ENCODE measurements around the gene NNAT. TPM values are rescaled to one million over a fixed set of nuclear protein-coding genes. Genes with fewer than 3 reads are reported as not detected.

Gene NNAT
- polyA plus RNA-seq, 1 donor from 2014 or later: 996 TPM

DNA sequence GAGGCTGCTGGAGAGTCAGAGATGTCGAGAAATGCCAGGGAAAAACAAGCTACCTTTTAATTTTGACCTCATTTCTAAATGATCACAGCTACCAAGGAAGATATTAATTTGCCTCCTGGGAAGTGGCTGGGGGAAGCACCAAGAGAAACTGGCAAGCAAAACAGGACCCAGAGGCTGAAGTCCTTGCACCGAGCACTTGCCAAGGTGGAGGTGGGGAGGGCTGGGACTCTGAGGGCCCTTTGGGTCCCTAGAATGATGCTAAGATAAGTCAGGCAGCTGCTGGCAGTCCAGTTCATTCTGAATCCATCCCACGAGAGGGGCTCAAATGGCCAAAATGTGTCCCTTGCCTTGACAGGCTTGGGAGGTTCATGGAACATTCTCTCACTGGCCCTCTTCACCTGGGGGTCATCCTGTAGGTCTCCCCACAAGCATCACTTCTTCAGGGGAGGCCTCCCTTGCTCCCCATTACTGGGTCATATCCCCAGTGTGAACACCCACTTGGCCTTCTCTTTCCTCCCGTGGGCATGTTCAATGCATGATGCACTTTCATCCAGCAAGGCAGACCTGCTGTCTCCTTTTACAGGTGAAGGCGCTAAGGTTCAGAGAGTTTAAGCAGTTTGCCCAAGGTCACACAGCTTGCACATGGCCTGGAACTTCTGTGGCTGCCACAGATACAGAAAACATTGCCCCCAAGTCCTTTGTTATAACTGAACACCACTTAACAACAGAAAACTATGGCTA, 45.7 kb downstream of the NNAT start:
- TF ChIP-seq, protein P1, sequence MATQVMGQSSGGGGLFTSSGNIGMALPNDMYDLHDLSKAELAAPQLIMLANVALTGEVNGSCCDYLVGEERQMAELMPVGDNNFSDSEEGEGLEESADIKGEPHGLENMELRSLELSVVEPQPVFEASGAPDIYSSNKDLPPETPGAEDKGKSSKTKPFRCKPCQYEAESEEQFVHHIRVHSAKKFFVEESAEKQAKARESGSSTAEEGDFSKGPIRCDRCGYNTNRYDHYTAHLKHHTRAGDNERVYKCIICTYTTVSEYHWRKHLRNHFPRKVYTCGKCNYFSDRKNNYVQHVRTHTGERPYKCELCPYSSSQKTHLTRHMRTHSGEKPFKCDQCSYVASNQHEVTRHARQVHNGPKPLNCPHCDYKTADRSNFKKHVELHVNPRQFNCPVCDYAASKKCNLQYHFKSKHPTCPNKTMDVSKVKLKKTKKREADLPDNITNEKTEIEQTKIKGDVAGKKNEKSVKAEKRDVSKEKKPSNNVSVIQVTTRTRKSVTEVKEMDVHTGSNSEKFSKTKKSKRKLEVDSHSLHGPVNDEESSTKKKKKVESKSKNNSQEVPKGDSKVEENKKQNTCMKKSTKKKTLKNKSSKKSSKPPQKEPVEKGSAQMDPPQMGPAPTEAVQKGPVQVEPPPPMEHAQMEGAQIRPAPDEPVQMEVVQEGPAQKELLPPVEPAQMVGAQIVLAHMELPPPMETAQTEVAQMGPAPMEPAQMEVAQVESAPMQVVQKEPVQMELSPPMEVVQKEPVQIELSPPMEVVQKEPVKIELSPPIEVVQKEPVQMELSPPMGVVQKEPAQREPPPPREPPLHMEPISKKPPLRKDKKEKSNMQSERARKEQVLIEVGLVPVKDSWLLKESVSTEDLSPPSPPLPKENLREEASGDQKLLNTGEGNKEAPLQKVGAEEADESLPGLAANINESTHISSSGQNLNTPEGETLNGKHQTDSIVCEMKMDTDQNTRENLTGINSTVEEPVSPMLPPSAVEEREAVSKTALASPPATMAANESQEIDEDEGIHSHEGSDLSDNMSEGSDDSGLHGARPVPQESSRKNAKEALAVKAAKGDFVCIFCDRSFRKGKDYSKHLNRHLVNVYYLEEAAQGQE (IDR thresholded peaks at IDR 0.05; ENCODE audit: borderline replicate concordance): no peak
- Histone ChIP-seq H3K79me2 (replicated peaks; ENCODE audit: insufficient read depth, low read length) (no peaks in the 10 kb centered on the region), H3K27me3 (ENCODE audit: insufficient read depth, low read depth, low read length) (no peaks in the 10 kb centered on the region), H3F3A (ENCODE audit: insufficient read depth, low read length, poor library complexity, severe bottlenecking) (no peaks in the 10 kb centered on the region), H4K20me1 (ENCODE audit: insufficient read depth) (no peaks in the 10 kb centered on the region), H3K4me2 (ENCODE audit: low read length) (peak overlapping the region; percentile 27), H3K27ac (ENCODE audit: low read length) (no peak overlapping the region), H3K9ac (ENCODE audit: low read length) (no peak overlapping the region), H3K9me2 (ENCODE audit: insufficient read depth, low read length) (no peaks in the 10 kb centered on the region), H2AFZ (ENCODE audit: low read depth, low read length) (no peak overlapping the region), H3K36me3 (ENCODE audit: insufficient read depth, low read length) (no peaks in the 10 kb centered on the region), H3K4me3 (ENCODE audit: low read length) (no peak overlapping the region), H3K9me3 (ENCODE audit: low read length) (no peaks in the 10 kb centered on the region)

DNA sequence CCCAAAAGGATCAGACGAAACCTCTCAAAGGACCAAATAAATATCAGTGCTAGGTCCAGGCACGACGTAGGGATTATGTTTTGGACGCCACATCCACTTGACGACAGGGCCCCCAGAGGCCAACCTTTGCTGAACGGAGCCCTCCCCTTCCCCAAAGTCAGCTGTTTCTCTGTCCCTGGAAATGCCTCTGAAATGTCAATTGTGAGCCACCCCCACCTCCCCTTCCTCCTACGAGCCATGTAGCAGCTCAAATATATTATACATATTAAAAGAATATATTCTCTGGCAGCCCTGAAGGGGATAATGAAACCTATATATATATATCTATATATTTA, 46.2 kb downstream of the NNAT start:
- peak overlapping the region; percentile 27 for H3K4me2 ChIP-seq (ENCODE audit: low read length)
- H3K79me2 ChIP-seq (replicated peaks; ENCODE audit: insufficient read depth, low read length): no peaks in the 10 kb centered on the region
- H2AFZ ChIP-seq (ENCODE audit: low read depth, low read length): peak overlapping the region; percentile 65
- H3K27me3 ChIP-seq (ENCODE audit: insufficient read depth, low read depth, low read length): no peaks in the 10 kb centered on the region
- no peaks in the 10 kb centered on the region for H3K9me3 ChIP-seq (ENCODE audit: low read length)
- peak overlapping the region; percentile 45 for H3K27ac ChIP-seq (ENCODE audit: low read length)
- H3K9ac ChIP-seq (ENCODE audit: low read length): no peak overlapping the region
- no peaks in the 10 kb centered on the region for H3F3A ChIP-seq (ENCODE audit: insufficient read depth, low read length, poor library complexity, severe bottlenecking)
- no peak overlapping the region for H3K4me3 ChIP-seq (ENCODE audit: low read length)
- no peaks in the 10 kb centered on the region for H4K20me1 ChIP-seq (ENCODE audit: insufficient read depth)
- H3K36me3 ChIP-seq (ENCODE audit: insufficient read depth, low read length): no peaks in the 10 kb centered on the region
- no peak for TF ChIP-seq EP300 (conservative IDR thresholded peaks at IDR 0.05; ENCODE audit: poor library complexity, severe bottlenecking)
- no peak for TF ChIP-seq RAD21 (conservative IDR thresholded peaks at IDR 0.05)
- TF ChIP-seq SMC3 (conservative IDR thresholded peaks at IDR 0.05; ENCODE audit: poor library complexity): no peak
- no peak for TF ChIP-seq POLR2AphosphoS5 (IDR thresholded peaks at IDR 0.05)
- no peak for TF ChIP-seq TAF1 (IDR thresholded peaks at IDR 0.05; ENCODE audit: low read depth)
- TF ChIP-seq, protein P2, sequence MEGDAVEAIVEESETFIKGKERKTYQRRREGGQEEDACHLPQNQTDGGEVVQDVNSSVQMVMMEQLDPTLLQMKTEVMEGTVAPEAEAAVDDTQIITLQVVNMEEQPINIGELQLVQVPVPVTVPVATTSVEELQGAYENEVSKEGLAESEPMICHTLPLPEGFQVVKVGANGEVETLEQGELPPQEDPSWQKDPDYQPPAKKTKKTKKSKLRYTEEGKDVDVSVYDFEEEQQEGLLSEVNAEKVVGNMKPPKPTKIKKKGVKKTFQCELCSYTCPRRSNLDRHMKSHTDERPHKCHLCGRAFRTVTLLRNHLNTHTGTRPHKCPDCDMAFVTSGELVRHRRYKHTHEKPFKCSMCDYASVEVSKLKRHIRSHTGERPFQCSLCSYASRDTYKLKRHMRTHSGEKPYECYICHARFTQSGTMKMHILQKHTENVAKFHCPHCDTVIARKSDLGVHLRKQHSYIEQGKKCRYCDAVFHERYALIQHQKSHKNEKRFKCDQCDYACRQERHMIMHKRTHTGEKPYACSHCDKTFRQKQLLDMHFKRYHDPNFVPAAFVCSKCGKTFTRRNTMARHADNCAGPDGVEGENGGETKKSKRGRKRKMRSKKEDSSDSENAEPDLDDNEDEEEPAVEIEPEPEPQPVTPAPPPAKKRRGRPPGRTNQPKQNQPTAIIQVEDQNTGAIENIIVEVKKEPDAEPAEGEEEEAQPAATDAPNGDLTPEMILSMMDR (IDR thresholded peaks at IDR 0.05; ENCODE audit: poor library complexity, severe bottlenecking): no peak
- TF ChIP-seq, protein P1 (IDR thresholded peaks at IDR 0.05; ENCODE audit: borderline replicate concordance): no peak
- TF ChIP-seq EZH2 (IDR thresholded peaks at IDR 0.05; ENCODE audit: borderline replicate concordance, insufficient read depth, low read length, poor library complexity, severe bottlenecking): no peak
- no peak for TF ChIP-seq MXI1 (conservative IDR thresholded peaks at IDR 0.05; ENCODE audit: poor library complexity, severe bottlenecking)
- H3K9me2 ChIP-seq (ENCODE audit: insufficient read depth, low read length): no peaks in the 10 kb centered on the region

Data from neural cell (in vitro differentiated cells).